Naive thymus-derived CD4-positive, alpha-beta T cell (primary cell): ENCODE measurements around the gene HIF3A. TPM values are rescaled to one million over a fixed set of nuclear protein-coding genes. Genes with fewer than 3 reads are reported as not detected.

Source experiments
- ATAC-seq: fragments of 150-1000 bp; cut with Tn5 transposase; 2 replicates; pipeline ENCODE4 v1.10.0; 2021; ENCODE audit warnings: mild to moderate bottlenecking, moderate library complexity
- CTCF ChIA-PET: fragments of 350-600 bp; sonication (Branson Sonifier 250); formaldehyde crosslinking; loops from one replicate; lab custom pipeline; 2021; ENCODE audit warnings: antibody characterized with exemption; lab: Charles Lee
- POLR2A ChIA-PET: fragments of 350-600 bp; sonication (Branson Sonifier 250); formaldehyde crosslinking; loops from one replicate; lab custom pipeline; 2021; ENCODE audit warnings: antibody characterized with exemption, inconsistent platforms; lab: Charles Lee
- DNase-seq, 9 donors: peaks; one replicate each; pipeline versions ENCODE4 v3.0.0 to v3.0.0-alpha.2; 2020 to 2022; ENCODE audit warnings: mixed read lengths in 1 of 9
- H3K27ac ChIP-seq: one replicate; pipeline ENCODE4 v1.7.0; 2013; ENCODE audit warnings: mild to moderate bottlenecking, low read depth, low read length, moderate library complexity
- H3K27me3 ChIP-seq, 2 donors: one replicate each; pipeline ENCODE4 v1.7.0; 2013; ENCODE audit warnings: low read length in 2 of 2, mild to moderate bottlenecking in 2 of 2, moderate library complexity in 2 of 2; ENCODE audit not compliant: control insufficient read depth in 2 of 2, insufficient read depth in 2 of 2
- H3K36me3 ChIP-seq, 3 experiments: 1 replicate in 2 of 3; 2 replicates in 1 of 3; pipeline ENCODE4 v1.7.0; 2013; ENCODE audit warnings: low read length in 3 of 3, mild to moderate bottlenecking in 3 of 3, moderate library complexity in 1 of 3; ENCODE audit not compliant: insufficient read depth in 3 of 3, control insufficient read depth in 2 of 3
- H3K4me1 ChIP-seq, 2 donors: one replicate each; pipeline ENCODE4 v1.7.0; 2013; ENCODE audit warnings: low read length in 2 of 2, mild to moderate bottlenecking in 2 of 2, moderate library complexity in 1 of 2; ENCODE audit not compliant: control insufficient read depth in 2 of 2, insufficient read depth in 2 of 2
- H3K4me3 ChIP-seq: 2 replicates; pipeline ENCODE4 v1.7.0; 2013; ENCODE audit warnings: mild to moderate bottlenecking, low read length
- H3K9me3 ChIP-seq, 3 experiments: 1 replicate in 2 of 3; 2 replicates in 1 of 3; pipeline ENCODE4 v1.7.0; 2013; ENCODE audit warnings: low read length in 3 of 3; ENCODE audit not compliant: control insufficient read depth in 2 of 3
- H3K27ac Mint-ChIP-seq, 9 donors: one replicate each; pipeline ENCODE4 v1.8.0; 2020 to 2022; ENCODE audit warnings: mixed read lengths in 9 of 9, mild to moderate bottlenecking in 8 of 9, moderate library complexity in 5 of 9, inconsistent platforms in 2 of 9
- H3K27me3 Mint-ChIP-seq, 5 donors: one replicate each; pipeline ENCODE4 v1.8.0; 2021 to 2022; ENCODE audit warnings: mixed read lengths in 5 of 5, mild to moderate bottlenecking in 1 of 5
- H3K36me3 Mint-ChIP-seq, 5 donors: one replicate each; pipeline ENCODE4 v1.8.0; 2020 to 2022; ENCODE audit warnings: mixed read lengths in 5 of 5, mild to moderate bottlenecking in 3 of 5, inconsistent platforms in 1 of 5
- H3K4me1 Mint-ChIP-seq, 7 donors: one replicate each; pipeline ENCODE4 v1.8.0; 2020 to 2022; ENCODE audit warnings: mixed read lengths in 7 of 7, mild to moderate bottlenecking in 3 of 7, inconsistent platforms in 1 of 7
- H3K4me3 Mint-ChIP-seq, 10 donors: one replicate each; pipeline ENCODE4 v1.8.0; 2020 to 2022; ENCODE audit warnings: mild to moderate bottlenecking in 10 of 10, mixed read lengths in 10 of 10, moderate library complexity in 6 of 10, inconsistent platforms in 2 of 10
- H3K9me3 Mint-ChIP-seq, 11 donors: one replicate each; pipeline ENCODE4 v1.8.0; 2020 to 2022; ENCODE audit warnings: mixed read lengths in 11 of 11, mild to moderate bottlenecking in 4 of 11, inconsistent platforms in 1 of 11, moderate library complexity in 1 of 11
- intact Hi-C, 2 donors: fragments of 100-400 bp; cut with micrococcal nuclease; formaldehyde crosslinking; loops; one replicate each; pipeline ENCODE4 v1.15.1; 2023
- polyA plus RNA-seq, 2 donors: library from polyadenylated mRNA; unstranded; fragments of 300-500 nt; fragmentation: Illumina TruSeq; gene quantifications; one replicate each; pipeline ENCODE4 v1.2.3, GENCODE V29; 2021
- total RNA-seq, 6 experiments: library from RNA in 5 of 6; stranded (reverse) in 5 of 6; gene quantifications; 1 replicate in 5 of 6; 2 replicates in 1 of 6; pipeline ENCODE4 v1.2.3 and lab custom pipeline; 2021 to 2026

HIF3A gene
- total and polyA plus RNA-seq, 7 experiments from 2014 or later, result not detected

- ChIA-PET POLR2A (interaction anchor here (0.8 kb wide), 1 partner anchor 9 kb away, joined by 3 read pairs; the partner anchor contains the start of gene PPP5C), CTCF (no interaction called here)
- no peaks in the 10 kb centered on the region for H3K27me3 Mint-ChIP-seq
- H3K4me1 Mint-ChIP-seq, result peaks cover 25 to 72% (median 50%) of the 10 kb centered on the region in 7 donors
- no peaks in the 10 kb centered on the region for H3K27me3 ChIP-seq
- peak overlapping the region in 2 of 9 donors; percentile 23 to 38 for H3K27ac Mint-ChIP-seq
- no peaks in the 10 kb centered on the region for H3K9me3 ChIP-seq
- ATAC-seq (no peak), DNase-seq (no peak)
- H3K4me1 ChIP-seq, result peaks cover 9 to 16% of the 10 kb centered on the region in 2 donors
- H3K27ac ChIP-seq, result no peak overlapping the region
- H3K9me3 Mint-ChIP-seq, result no peaks in the 10 kb centered on the region
- peaks cover 0 to 27% (median 4%) of the 10 kb centered on the region in 5 donors for H3K36me3 Mint-ChIP-seq
- H3K36me3 ChIP-seq, result peaks cover 0 to 44% (median 9%) of the 10 kb centered on the region in 3 experiments
- no peak overlapping the region for H3K4me3 Mint-ChIP-seq
- intact Hi-C loops, result no loop called here
- no peak overlapping the region for H3K4me3 ChIP-seq
Measured at GRCh38 chr19:46356149-46357055, 59.6 kb downstream of the HIF3A start.

DNA sequence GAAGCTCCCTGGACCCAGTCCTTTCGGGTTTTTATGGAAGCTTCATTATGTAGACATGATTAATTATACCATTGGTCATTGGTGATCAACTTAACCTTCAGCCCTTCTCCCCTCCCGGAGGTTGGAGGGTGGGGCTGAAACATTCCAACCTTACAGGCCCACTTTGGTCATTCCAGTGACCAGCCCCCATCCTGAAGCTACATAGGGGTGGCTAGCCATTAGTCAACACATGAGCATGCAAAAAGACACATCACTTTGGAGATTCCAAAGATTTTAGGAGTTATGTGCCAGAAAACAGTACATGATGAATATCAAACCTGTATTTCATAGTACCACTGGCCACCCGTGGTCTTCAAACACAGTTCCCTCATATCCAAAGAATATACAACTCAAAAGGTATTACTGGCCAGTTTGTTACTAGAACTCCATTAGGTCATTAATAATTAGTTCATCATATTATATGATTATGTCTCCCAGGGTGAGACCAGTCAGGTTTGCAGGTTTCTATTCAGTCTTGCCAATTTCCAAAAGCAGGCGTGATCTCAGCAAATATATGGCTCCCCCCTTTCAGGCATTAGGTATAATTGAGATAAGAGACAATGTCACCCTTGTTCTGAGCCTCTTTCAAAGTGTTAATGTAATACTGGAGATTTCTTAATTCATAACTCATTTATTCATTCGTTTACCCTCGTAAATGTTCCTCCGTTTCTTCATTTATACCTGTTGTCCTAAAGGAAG lies 61.2 kb downstream of the HIF3A start:
- Mint-ChIP-seq H3K9me3 (no peaks in the 10 kb centered on the region), H3K36me3 (peaks cover 0 to 27% (median 4%) of the 10 kb centered on the region in 5 donors), H3K4me1 (peaks cover 22 to 68% (median 46%) of the 10 kb centered on the region in 7 donors), H3K27ac (peak overlapping the region in 2 of 9 donors; percentile 23 to 46), H3K4me3 (no peak overlapping the region), H3K27me3 (no peaks in the 10 kb centered on the region)
- Histone ChIP-seq H3K36me3 (peaks cover 0 to 40% (median 7%) of the 10 kb centered on the region in 3 experiments), H3K4me1 (peaks cover 4 to 10% of the 10 kb centered on the region in 2 donors), H3K4me3 (no peak overlapping the region), H3K27ac (no peak overlapping the region), H3K27me3 (no peaks in the 10 kb centered on the region), H3K9me3 (no peaks in the 10 kb centered on the region)
- intact Hi-C loops, result no loop called here
- ATAC-seq, result no peak
- ChIA-PET CTCF (no interaction called here), POLR2A (no interaction called here)
- DNase-seq, result no peak

DNA sequence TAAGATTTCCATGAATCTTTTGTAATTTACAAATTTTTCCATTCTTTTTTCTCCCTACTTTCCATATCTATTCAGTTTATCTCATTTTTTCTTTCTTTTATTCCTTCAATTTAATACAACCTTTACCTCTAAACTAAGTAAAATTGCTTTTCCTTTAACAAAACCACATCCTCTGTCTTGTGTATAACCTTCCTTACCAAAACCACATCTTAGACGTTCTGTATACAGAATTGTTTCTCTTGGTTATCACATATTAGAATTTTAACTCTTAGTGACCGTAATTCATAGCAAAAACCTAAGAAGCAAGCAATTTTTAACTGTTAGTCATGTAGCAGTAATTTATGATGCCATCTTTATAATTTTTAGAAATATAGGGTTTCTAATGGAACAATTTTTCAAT lies 65.1 kb downstream of the HIF3A start:
- H3K4me1 Mint-ChIP-seq, result peaks cover 22 to 72% (median 59%) of the 10 kb centered on the region in 7 donors
- H3K27ac Mint-ChIP-seq, result peak overlapping the region in 6 of 9 donors; percentile 9 to 63 (median 28)
- H3K4me3 ChIP-seq, result peak overlapping the region; percentile 25

DNA sequence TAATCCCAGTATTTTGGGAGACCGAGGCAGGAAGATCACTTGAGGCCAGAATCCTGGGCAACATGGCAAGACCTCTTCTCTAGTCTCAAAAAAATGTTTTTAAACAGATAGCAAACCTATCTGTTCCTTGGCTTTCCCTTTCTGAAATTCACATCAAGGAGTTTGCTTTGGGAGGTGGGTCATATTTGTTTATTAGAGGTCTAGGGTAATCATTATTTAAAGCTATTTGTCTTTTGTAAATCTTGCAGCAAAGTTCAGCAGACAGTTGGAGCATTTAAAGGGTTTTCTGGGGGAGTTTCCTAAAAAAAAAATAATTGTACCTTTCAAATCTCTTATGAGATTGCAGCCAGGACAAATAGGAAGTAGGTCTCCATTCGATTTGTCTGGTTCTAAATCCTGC lies 67.5 kb downstream of the HIF3A start:
- Histone ChIP-seq H3K9me3 (no peaks in the 10 kb centered on the region), H3K27me3 (no peaks in the 10 kb centered on the region), H3K4me3 (no peak overlapping the region), H3K4me1 (peaks cover 8 to 10% of the 10 kb centered on the region in 2 donors), H3K27ac (no peak overlapping the region), H3K36me3 (peaks cover 0 to 23% (median 0%) of the 10 kb centered on the region in 3 experiments)
- H3K27ac Mint-ChIP-seq, result no peak overlapping the region
- ATAC-seq (no peak), DNase-seq (no peak)
- H3K9me3 Mint-ChIP-seq, result no peaks in the 10 kb centered on the region
- no peaks in the 10 kb centered on the region for H3K27me3 Mint-ChIP-seq
- CTCF ChIA-PET, result no interaction called here
- H3K36me3 Mint-ChIP-seq, result peaks cover 7 to 25% (median 11%) of the 10 kb centered on the region in 5 donors
- H3K4me1 Mint-ChIP-seq, result peaks cover 18 to 62% (median 51%) of the 10 kb centered on the region in 7 donors
- H3K4me3 Mint-ChIP-seq, result no peak overlapping the region
- POLR2A ChIA-PET, result interaction anchor here (1.5 kb wide), 1 partner anchor 11 kb away, joined by 5 read pairs; no protein-coding TSS in a partner anchor
- intact Hi-C loops, result no loop called here

More for the DNA sequence above, 65.1 kb downstream of the HIF3A start:
- ChIA-PET POLR2A (no interaction called here), CTCF (no interaction called here)
- intact Hi-C loops, result loop anchor here (1.0 kb wide), 1 partner anchor 15 kb away; the partner anchor contains the start of gene PPP5C (in 2 of the 2)
- ATAC-seq (peak; percentile 70), DNase-seq (peak in 6 of 9 donors; percentile 37 to 73 (median 68))
- no peaks in the 10 kb centered on the region for H3K27me3 ChIP-seq
- H3K9me3 Mint-ChIP-seq, result no peaks in the 10 kb centered on the region
- H3K36me3 Mint-ChIP-seq, result peaks cover 4 to 26% (median 15%) of the 10 kb centered on the region in 5 donors
- peaks cover 0 to 21% (median 0%) of the 10 kb centered on the region in 3 experiments for H3K36me3 ChIP-seq
- H3K27me3 Mint-ChIP-seq, result no peaks in the 10 kb centered on the region
- no peak overlapping the region for H3K27ac ChIP-seq
- peaks cover 8 to 10% of the 10 kb centered on the region in 2 donors for H3K4me1 ChIP-seq
- H3K4me3 Mint-ChIP-seq, result peak overlapping the region; percentile 64 to 92 (median 80)
- H3K9me3 ChIP-seq, result no peaks in the 10 kb centered on the region

GRCh38 chr19:46365561-46365960 lies 68.7 kb downstream of the HIF3A start:
- H3K9me3 ChIP-seq, result no peaks in the 10 kb centered on the region
- POLR2A ChIA-PET, result no interaction called here
- Mint-ChIP-seq H3K4me1 (peaks cover 18 to 60% (median 47%) of the 10 kb centered on the region in 7 donors), H3K9me3 (no peaks in the 10 kb centered on the region), H3K27ac (peak overlapping the region in 1 of 9 donors; percentile 55), H3K27me3 (no peaks in the 10 kb centered on the region), H3K36me3 (peaks cover 7 to 25% (median 11%) of the 10 kb centered on the region in 5 donors), H3K4me3 (no peak overlapping the region)
- peaks cover 8% of the 10 kb centered on the region in 2 donors for H3K4me1 ChIP-seq
- H3K27ac ChIP-seq, result no peak overlapping the region
- peaks cover 0 to 23% (median 0%) of the 10 kb centered on the region in 3 experiments for H3K36me3 ChIP-seq
- DNase-seq (no peak), ATAC-seq (no peak)
- CTCF ChIA-PET, result interaction anchor here (0.6 kb wide), 1 partner anchor 192 kb away, joined by 3 read pairs; no protein-coding TSS in a partner anchor
- intact Hi-C loops, result no loop called here
- H3K27me3 ChIP-seq, result no peaks in the 10 kb centered on the region
- H3K4me3 ChIP-seq, result no peak overlapping the region

DNA sequence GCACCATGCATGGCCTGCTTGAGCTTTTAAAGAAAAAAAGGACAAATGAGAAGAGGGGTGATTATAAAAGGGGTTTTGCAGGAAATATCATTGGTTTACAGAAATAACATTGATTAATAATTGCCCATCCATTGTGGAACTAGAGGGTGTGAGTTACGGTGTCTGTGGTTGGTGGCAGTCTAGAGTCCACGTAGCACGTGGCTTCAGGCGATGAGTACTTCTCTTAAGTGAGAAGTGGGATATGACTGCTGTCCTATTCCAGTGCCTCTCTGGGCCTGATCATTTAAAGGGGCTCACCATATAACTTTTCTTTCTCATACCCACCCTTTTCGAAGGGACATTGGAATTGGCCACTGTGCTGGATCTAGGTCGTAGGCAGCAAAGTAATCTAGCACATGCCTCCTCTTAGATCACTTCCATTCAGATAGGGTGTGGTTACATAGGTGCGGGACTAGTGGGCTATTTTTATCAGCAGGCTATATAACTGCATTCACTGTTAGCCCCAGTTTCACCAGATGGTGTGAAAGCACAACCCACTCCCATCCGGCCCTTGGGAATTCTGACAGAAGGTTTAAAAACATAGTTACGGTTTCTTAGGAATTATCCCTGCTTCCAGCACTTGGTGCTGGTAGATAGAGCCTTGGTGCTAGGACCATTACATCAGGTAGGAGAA lies 69.9 kb downstream of the HIF3A start:
- ATAC-seq (no peak), DNase-seq (no peak)
- H3K27me3 ChIP-seq, result no peaks in the 10 kb centered on the region
- intact Hi-C loops, result no loop called here
- no peaks in the 10 kb centered on the region for H3K27me3 Mint-ChIP-seq
- H3K36me3 ChIP-seq, result peaks cover 0 to 23% (median 0%) of the 10 kb centered on the region in 3 experiments
- peaks cover 20 to 63% (median 51%) of the 10 kb centered on the region in 7 donors for H3K4me1 Mint-ChIP-seq
- H3K27ac ChIP-seq, result no peak overlapping the region
- no peaks in the 10 kb centered on the region for H3K9me3 Mint-ChIP-seq
- peaks cover 7 to 29% (median 11%) of the 10 kb centered on the region in 5 donors for H3K36me3 Mint-ChIP-seq
- POLR2A ChIA-PET, result no interaction called here
- no peaks in the 10 kb centered on the region for H3K9me3 ChIP-seq
- CTCF ChIA-PET, result interaction anchor here (0.6 kb wide), 1 partner anchor 175 kb away, joined by 3 read pairs; no protein-coding TSS in a partner anchor
- peak overlapping the region in 1 of 9 donors; percentile 21 for H3K27ac Mint-ChIP-seq
- no peak overlapping the region for H3K4me3 ChIP-seq
- no peak overlapping the region for H3K4me3 Mint-ChIP-seq
- peaks cover 4 to 12% of the 10 kb centered on the region in 2 donors for H3K4me1 ChIP-seq
